ENCODE results near the gene TRPM3.

GRCh38 chr9:70641631-70642030, 479.8 kb downstream of the TRPM3 start:
- TF ChIP-seq BHLHE40 (IDR thresholded peaks at IDR 0.05; ENCODE audit: low read length) (no peak), USF2 (CRISPR knock-in tag; IDR thresholded peaks at IDR 0.05) (no peak), TSC22D4 (tag; IDR thresholded peaks at IDR 0.05) (no peak)

Measured in K562 (cell line).